Pancreas (tissue), 10 donors: ENCODE measurements around the gene ZNF638. TPM values are rescaled to one million over a fixed set of nuclear protein-coding genes. Genes with fewer than 3 reads are reported as not detected.

Experiments
- ATAC-seq, 4 donors: fragments of 200-7000 bp; cut with Tn5 transposase; one replicate each; pipeline versions ENCODE4 v1.8.0 to v1.9.1; 2020; ENCODE audit warnings: mild to moderate bottlenecking in 4 of 4, moderate library complexity in 4 of 4
- DNase-seq, 6 donors: peaks; one replicate each; pipeline ENCODE4 v3.0.0-alpha.2; 2020
- FAIRE-seq: peaks from 2 replicates; lab custom pipeline; 2012; peaks lifted over from hg19 to GRCh38; lab: Jason Lieb, UNC
- H3K27ac ChIP-seq, 4 donors: fragments of 200-600 bp; sonication (generic); 1 replicate in 3 of 4; 2 replicates in 1 of 4; pipeline versions ENCODE4 v1.5.0 to v1.8.0; 2020
- H3K27me3 ChIP-seq, 4 donors: fragments of 200-600 bp; one replicate each; pipeline ENCODE4 v1.8.0; 2021
- H3K36me3 ChIP-seq, 3 donors: fragments of 200-600 bp; sonication (generic) in 1 of 3; one replicate each; pipeline versions ENCODE4 v1.5.0 to v1.8.0; 2020 to 2021
- H3K4me1 ChIP-seq, 3 donors: fragments of 200-600 bp; one replicate each; pipeline ENCODE4 v1.8.0; 2021
- H3K4me3 ChIP-seq, 4 donors: fragments of 200-600 bp; sonication (generic) in 2 of 4; one replicate each; pipeline versions ENCODE4 v1.5.0 to v1.8.0; 2020 to 2021
- H3K9me3 ChIP-seq, 4 donors: fragments of 200-600 bp; one replicate each; pipeline ENCODE4 v1.8.0; 2021
- CTCF ChIP-seq, 4 donors: fragments of 200-600 bp; sonication (generic) in 3 of 4; IDR thresholded peaks; one replicate each; pipeline versions ENCODE4 v1.5.0 to v1.8.0; 2021; ENCODE audit warnings: antibody characterized with exemption in 4 of 4
- WGBS, 2 donors: extraction: QIAGEN DNeasy Blood & Tissue Kit; methylation state at CpG; one replicate each; pipeline ENCODE4 v1.1.7; 2013; 5-methylcytosine and 5-hydroxymethylcytosine counted together
- intact Hi-C, 3 donors: fragments of 100-400 bp; cut with DNase I; formaldehyde crosslinking; loops; one replicate each; pipeline versions ENCODE4 v1.11.1 to v1.14.2; 2022
- polyA plus RNA-seq, 2 donors: library from polyadenylated mRNA; stranded (reverse); fragments of 200-250 nt; gene quantifications; one replicate each; pipeline ENCODE4 v1.2.3, GENCODE V29; 2013
- total RNA-seq, 6 donors: library from RNA; stranded (reverse); fragmentation: NEBNext Ultra II Directional in 4 of 6; extraction: Animal tissue kit (Norgen Biotek cat#: 25700) in 4 of 6; gene quantifications; one replicate each; pipeline versions ENCODE4 v1.2.1 to v1.2.4, GENCODE V29; 2021 to 2023
- donor health status: healthy with polysubstance abuse.
- donor health status: DM: no; HTN: no; CAD: no; lungs with moderate emphysema.
- donor health status: DM: no; HTN: no; CAD: no.
- donor health status: control.
- donor health status: control.
- donor health status: Bipolar disorder and iron deficiency.
- donor health status: DM: yes; HTN: yes; CAD: no.
- donor health status: DM: no; HTN: no; CAD: no.
- donor health status: DM: no; HTN: no; CAD: no.
- donor health status: DM: yes; HTN: yes; CAD: no.

The ZNF638 gene
- total and polyA plus RNA-seq, 8 donors, result 35.4 to 117 (median 52.7) TPM

DNA sequence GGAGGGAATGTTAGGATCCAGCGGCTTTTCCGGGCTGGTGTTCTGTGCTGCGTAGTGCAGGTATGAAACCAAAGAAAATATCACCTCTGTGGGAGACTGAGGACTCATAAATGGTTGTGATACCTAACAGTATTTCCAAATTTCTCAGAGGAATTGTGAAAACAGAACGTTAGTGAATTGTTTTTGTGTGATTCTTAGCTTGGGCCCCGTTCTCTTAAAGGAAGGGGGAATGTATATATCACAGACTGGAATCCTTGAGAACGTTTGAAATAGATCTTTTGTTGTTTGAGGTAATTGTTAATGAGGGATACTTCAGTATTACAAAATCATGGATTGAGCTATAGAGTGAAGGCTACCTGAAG is 834 bp downstream of the ZNF638 start:
- intact Hi-C loops, result no loop called here
- no peaks in the 10 kb centered on the region for H3K36me3 ChIP-seq
- WGBS, 2 donors, result 0 to 1% methylated on average over 6 of the region's 6 CpGs
- H3K4me1 ChIP-seq, result peaks cover 10 to 40% (median 18%) of the 10 kb centered on the region in 3 donors
- ATAC-seq (no peak), DNase-seq (no peak), FAIRE-seq (no peak)
- no peak for TF ChIP-seq CTCF (IDR thresholded peaks at IDR 0.05)
- peak overlapping the region; percentile 88 to 94 (median 88) for H3K27ac ChIP-seq
- H3K9me3 ChIP-seq, result no peaks in the 10 kb centered on the region
- H3K27me3 ChIP-seq, result no peaks in the 10 kb centered on the region
- peak overlapping the region; percentile 66 to 95 (median 90) for H3K4me3 ChIP-seq

DNA sequence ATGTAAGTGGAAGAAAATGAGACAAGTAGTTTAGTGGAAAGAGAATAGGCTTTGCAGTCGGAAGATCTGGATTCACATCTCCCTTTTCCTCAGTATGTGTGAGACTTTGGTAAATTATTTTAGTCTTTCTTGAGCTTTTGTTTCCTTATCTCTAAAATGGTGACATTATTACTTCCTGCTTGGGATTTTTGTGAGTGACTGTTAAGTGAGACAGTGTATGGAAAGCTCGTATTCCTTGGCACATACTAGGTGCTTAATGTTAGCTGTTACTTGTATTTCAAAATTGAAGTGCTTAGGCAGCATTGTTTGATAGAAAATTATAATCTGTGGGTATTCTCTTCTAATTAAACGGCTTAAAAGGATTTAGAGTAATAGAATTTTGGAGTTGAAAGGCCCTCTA is 2.0 kb downstream of the ZNF638 start:
- 56 to 63% methylated on average over 3 of the region's 3 CpGs for whole genome bisulfite sequencing, 2 donors
- Histone ChIP-seq H3K4me1 (peaks cover 18 to 41% (median 19%) of the 10 kb centered on the region in 3 donors), H3K27ac (no peak overlapping the region), H3K4me3 (peak overlapping the region in 2 of 4 donors; percentile 90 to 95), H3K27me3 (no peaks in the 10 kb centered on the region), H3K36me3 (no peaks in the 10 kb centered on the region), H3K9me3 (no peaks in the 10 kb centered on the region)
- FAIRE-seq (no peak), ATAC-seq (no peak), DNase-seq (no peak)
- intact Hi-C loops, result no loop called here
- TF ChIP-seq CTCF (IDR thresholded peaks at IDR 0.05), result no peak

- Histone ChIP-seq H3K36me3 (no peaks in the 10 kb centered on the region), H3K27me3 (no peaks in the 10 kb centered on the region), H3K4me1 (peaks cover 27 to 63% (median 29%) of the 10 kb centered on the region in 3 donors), H3K4me3 (no peak overlapping the region), H3K27ac (no peak overlapping the region), H3K9me3 (no peaks in the 10 kb centered on the region)
- WGBS, 2 donors, result 69 to 72% methylated on average over 2 of the region's 2 CpGs
- no peak for ATAC-seq
- TF ChIP-seq CTCF (IDR thresholded peaks at IDR 0.05), result no peak
- intact Hi-C loops, result no loop called here
- no peak for FAIRE-seq
- no peak for DNase-seq
Measured at GRCh38 chr2:71336384-71336783, 4.8 kb downstream of the ZNF638 start.

- ATAC-seq, result no peak
- no peak for DNase-seq
- intact Hi-C loops, result no loop called here
- H3K9me3 ChIP-seq, result no peaks in the 10 kb centered on the region
- FAIRE-seq, result no peak
- H3K4me1 ChIP-seq, result peaks cover 27 to 67% (median 33%) of the 10 kb centered on the region in 3 donors
- H3K4me3 ChIP-seq, result no peak overlapping the region
- no peaks in the 10 kb centered on the region for H3K27me3 ChIP-seq
- no peaks in the 10 kb centered on the region for H3K36me3 ChIP-seq
- no peak for TF ChIP-seq CTCF (IDR thresholded peaks at IDR 0.05)
- H3K27ac ChIP-seq, result no peak overlapping the region
Measured at GRCh38 chr2:71336802-71337201, 5.2 kb downstream of the ZNF638 start.

DNA sequence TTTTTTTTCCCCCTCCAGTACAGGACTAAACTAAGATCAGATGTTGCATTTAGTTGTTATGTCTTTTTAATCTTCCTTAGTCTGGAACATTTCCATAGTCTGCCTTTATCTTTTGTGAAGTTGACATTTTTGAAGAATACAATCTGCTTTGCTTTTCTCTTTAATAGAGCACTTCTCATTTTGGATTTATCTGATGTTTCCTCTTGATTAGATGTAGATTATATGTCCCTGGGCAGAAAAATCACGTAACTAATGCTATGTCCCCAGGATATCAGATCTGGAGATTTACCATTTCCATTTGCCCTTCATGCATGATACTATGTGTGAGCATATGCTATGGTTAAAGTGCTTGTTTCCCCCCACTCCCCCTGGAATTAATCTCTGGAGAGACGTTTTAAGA is 6.2 kb downstream of the ZNF638 start:
- DNase-seq (no peak), FAIRE-seq (no peak), ATAC-seq (no peak)
- WGBS, 2 donors, result 31 to 41% methylated on average over 2 of the region's 2 CpGs
- H3K27me3 ChIP-seq, result no peaks in the 10 kb centered on the region
- no peak overlapping the region for H3K4me3 ChIP-seq
- TF ChIP-seq CTCF (IDR thresholded peaks at IDR 0.05), result no peak
- no peaks in the 10 kb centered on the region for H3K9me3 ChIP-seq
- H3K36me3 ChIP-seq, result no peaks in the 10 kb centered on the region
- H3K27ac ChIP-seq, result no peak overlapping the region
- peaks cover 27 to 69% (median 36%) of the 10 kb centered on the region in 3 donors for H3K4me1 ChIP-seq
- intact Hi-C loops, result no loop called here
